ENCODE measurements around the gene SIL1.
A peak's percentile ranks its signal among the peaks of the same experiment; 100 is the strongest.
"Not testable (repeated sequence)": the region's sequence is repeated elsewhere in the genome, so short reads cannot be mapped to it uniquely, and the experiment has no call there.

SIL1 gene

GRCh38 chr5:139171779-139172404 lies 26.3 kb downstream of the SIL1 start:
- DNase-seq, result no peak

GRCh38 chr5:139167952-139168720 lies 30.0 kb downstream of the SIL1 start:
- no peak for DNase-seq

- DNase-seq, result no peak
Measured at GRCh38 chr5:139167533-139167932, 30.6 kb downstream of the SIL1 start.

GRCh38 chr5:139167063-139167462 lies 31.1 kb downstream of the SIL1 start:
- no peak for DNase-seq

GRCh38 chr5:139164897-139165296 lies 33.3 kb downstream of the SIL1 start:
- not testable (repeated sequence) for DNase-seq

GRCh38 chr5:139164020-139164419 lies 34.1 kb downstream of the SIL1 start:
- DNase-seq, result peak; percentile 11

GRCh38 chr5:139162448-139162847 lies 35.7 kb downstream of the SIL1 start:
- DNase-seq, result no peak

GRCh38 chr5:139158791-139159190 lies 39.4 kb downstream of the SIL1 start:
- DNase-seq, result no peak

GRCh38 chr5:139157556-139157955 lies 40.6 kb downstream of the SIL1 start:
- DNase-seq, result no peak

- no peak for DNase-seq
Measured at GRCh38 chr5:139156814-139157213, 41.4 kb downstream of the SIL1 start.

GRCh38 chr5:139155333-139155732 lies 42.8 kb downstream of the SIL1 start:
- DNase-seq, result no peak

GRCh38 chr5:139151902-139152301 lies 46.3 kb downstream of the SIL1 start:
- no peak for DNase-seq

- no peak for DNase-seq
Measured at GRCh38 chr5:139150367-139150999, 47.7 kb downstream of the SIL1 start.

GRCh38 chr5:139149477-139150199 lies 48.5 kb downstream of the SIL1 start:
- DNase-seq, result no peak

- no peak for DNase-seq
Measured at GRCh38 chr5:139148986-139149385, 49.2 kb downstream of the SIL1 start.

- no peak for DNase-seq
Measured at GRCh38 chr5:139148306-139148705, 49.9 kb downstream of the SIL1 start.

GRCh38 chr5:139147483-139148087 lies 50.6 kb downstream of the SIL1 start:
- DNase-seq, result no peak

- no peak for DNase-seq
Measured at GRCh38 chr5:139146809-139147482, 51.2 kb downstream of the SIL1 start.

GRCh38 chr5:139141446-139142204 lies 56.5 kb downstream of the SIL1 start:
- no peak for DNase-seq

- no peak for DNase-seq
Measured at GRCh38 chr5:139140591-139141071, 57.5 kb downstream of the SIL1 start.

GRCh38 chr5:139138809-139139208 lies 59.4 kb downstream of the SIL1 start:
- DNase-seq, result no peak

All from CD4-positive, alpha-beta T cell treated with Interferon gamma for 1 hour (primary cell).